GM10847 (cell line): ENCODE measurements around the gene GPR162.

Experiments used
- POLR2A ChIP-seq: IDR thresholded peaks from 2 replicates; pipeline ENCODE4 v1.6.1; 2011; ENCODE audit not compliant: insufficient read length; ENCODE audit errors: extremely low read depth

GPR162 gene

DNA sequence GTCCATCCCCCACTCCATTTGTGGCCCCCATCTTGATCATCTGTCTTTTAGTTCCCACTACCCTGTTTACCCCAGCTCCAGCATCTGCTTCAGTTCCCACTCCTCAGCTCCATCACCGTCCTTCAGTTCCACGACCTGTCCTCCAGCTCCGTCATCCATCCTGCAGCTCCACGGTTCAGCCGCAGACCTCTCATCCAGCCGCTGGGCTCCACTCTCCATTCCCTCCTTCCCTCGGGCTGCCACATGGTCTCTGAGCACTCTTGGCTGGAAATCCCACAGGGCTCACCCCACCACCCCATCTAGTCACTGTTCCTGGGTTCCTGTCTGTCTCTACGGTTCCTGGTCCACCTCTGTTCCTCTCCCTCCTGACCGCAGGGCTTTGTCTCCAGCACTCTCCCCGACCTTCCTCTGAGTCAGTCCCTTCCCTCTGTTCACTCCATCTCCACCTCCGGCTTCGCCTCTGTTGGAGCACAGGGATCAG, 3.3 kb downstream of the GPR162 start:
- TF ChIP-seq POLR2A = no peak

GRCh38 chr12:6825398-6826124, 3.9 kb downstream of the GPR162 start:
- no peak for TF ChIP-seq POLR2A

DNA sequence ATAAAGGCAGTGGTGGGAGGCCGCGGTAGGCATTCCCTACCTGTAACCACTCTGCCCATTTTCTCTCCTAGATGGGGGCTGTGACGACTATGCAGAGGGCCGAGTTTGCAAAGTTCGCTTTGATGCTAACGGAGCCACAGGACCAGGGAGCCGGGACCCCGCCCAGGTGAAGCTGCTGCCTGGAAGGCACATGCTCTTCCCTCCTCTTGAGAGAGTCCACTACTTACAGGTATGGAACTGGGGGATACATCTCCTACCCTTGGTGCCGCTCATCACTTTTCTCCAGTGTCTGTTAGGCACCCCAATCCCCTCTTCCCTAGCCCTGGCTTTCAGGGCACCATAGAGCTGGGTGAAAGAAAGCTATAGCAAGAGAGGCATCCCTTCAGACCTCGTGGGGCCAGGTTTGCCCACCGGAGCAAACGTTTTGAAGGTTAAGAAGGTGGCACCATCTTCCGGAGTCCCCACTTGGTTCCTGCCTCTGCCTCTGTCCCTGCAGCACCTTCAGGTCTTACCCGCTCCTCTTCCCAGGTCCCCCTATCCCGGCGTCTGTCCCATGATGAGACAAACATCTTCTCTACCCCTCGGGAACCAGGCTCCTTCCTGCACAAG, 4.6 kb downstream of the GPR162 start:
- TF ChIP-seq POLR2A = no peak

DNA sequence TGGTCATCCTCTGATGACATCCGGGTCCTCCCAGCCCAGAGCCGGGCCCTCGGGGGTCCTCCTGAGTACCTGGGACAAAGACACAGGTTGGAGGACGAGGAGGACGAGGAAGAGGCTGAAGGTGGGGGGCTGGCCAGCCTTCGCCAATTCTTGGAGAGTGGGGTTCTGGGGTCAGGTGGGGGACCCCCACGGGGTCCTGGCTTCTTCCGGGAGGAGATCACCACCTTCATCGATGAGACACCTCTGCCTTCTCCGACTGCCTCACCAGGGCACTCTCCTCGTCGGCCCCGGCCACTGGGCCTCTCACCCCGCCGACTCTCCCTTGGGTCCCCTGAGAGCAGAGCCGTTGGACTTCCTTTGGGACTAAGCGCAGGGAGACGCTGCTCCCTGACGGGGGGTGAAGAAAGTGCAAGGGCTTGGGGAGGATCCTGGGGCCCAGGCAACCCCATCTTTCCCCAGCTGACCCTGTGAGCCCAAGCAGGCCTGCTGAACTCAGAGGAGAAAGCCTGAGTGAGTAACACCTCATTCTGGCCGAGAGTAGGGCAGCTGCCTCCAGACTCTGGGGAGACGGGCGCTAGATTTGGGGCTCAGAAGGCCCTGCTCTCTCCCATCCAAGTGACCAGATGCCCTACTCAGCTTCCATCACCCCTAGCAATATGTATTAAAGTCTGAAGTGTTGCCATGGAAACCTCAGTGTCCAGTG, 5.3 kb downstream of the GPR162 start:
- TF ChIP-seq POLR2A = no peak

GRCh38 chr12:6827437-6827911, 5.9 kb downstream of the GPR162 start:
- no peak for TF ChIP-seq POLR2A

- TF ChIP-seq POLR2A = no peak
These were observed 6.6 kb downstream of the GPR162 start, which contains the start of gene P3H3 for GRCh38 chr12:6827982-6828780. TSS of gene P3H3 (plus strand) at chr12:6828407. CDS start at chr12:6828441, 34 bp downstream.

- no peak for TF ChIP-seq POLR2A
These were observed 7.3 kb downstream of the GPR162 start for GRCh38 chr12:6828781-6829535.

DNA sequence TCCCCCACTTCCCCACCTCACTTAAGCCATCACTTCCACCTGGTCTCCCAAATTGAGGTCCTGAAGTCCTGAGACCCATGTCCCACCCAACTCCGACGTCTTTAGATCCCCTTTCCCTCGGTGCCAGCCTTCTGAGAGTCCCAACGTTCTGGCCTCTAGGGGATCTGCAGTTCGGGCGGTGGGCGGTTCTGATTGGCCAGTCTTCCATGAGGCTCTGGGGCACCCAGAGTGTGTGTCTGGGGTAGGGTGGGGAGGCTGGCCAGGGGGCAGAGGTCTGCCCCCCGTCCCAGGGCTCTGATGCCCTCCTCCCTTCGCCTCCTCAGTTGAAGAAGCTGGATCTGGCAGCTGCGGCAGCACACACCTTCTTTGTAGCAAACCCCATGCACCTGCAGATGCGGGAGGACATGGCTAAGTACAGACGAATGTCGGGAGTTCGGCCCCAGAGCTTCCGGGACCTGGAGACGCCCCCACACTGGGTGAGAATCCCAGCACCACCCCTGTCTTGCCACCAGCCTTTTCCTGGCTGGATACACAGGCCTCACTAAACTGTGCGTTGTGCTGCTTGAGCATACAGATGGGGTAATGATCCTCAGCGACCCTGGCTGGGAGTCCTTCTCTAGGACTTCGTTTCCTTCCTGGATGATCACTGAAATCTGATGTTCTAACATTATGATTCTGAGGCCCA, 8.1 kb downstream of the GPR162 start:
- TF ChIP-seq POLR2A = no peak

DNA sequence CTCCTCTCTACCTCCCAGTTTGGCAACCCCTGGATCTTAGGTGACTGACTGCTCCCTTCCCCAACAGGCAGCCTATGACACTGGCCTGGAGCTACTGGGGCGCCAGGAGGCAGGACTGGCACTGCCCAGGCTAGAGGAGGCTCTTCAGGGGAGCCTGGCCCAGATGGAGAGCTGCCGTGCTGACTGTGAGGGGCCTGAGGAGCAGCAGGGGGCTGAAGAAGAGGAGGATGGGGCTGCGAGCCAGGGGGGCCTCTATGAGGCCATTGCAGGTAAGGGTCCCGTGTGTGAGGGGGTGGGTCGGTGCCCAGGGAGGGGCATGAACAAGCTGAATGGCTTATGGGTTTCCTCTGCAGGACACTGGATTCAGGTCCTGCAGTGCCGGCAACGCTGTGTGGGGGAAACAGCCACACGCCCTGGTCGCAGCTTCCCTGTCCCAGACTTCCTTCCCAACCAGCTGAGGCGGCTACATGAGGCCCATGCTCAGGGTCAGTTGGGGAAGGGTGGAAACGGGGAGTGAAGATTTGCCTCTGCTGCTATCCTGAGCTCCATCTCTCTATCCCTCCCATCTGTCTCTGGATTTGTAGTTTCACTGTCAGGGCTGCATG, 8.8 kb downstream of the GPR162 start:
- TF ChIP-seq POLR2A = no peak

GRCh38 chr12:6830999-6831398, 9.4 kb downstream of the GPR162 start:
- TF ChIP-seq POLR2A = no peak

DNA sequence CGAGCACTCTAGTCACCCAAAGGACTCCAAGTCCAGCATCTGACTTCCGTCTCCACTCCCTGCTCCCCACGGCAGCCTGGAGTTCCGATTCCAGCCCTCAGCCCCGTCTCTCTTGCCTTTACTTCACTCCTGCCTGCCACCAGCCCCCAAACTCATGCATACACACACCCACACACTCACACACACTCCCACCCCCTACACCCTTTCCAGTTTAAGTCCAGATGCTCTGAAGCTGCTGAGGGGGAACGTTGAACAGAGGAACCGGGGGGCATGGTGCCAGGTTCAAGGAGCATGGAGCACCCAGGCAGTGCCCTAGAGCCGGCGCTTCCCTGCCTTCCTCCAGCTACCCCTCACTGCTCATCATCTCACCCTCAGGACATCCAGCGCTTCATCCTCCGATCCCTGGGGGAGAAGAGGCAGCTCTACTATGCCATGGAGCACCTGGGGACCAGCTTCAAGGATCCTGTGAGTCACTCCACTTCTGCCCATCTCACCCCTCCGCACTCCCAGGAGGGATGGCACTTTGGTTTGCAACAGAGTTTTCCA, 9.9 kb downstream of the GPR162 start:
- no peak for TF ChIP-seq POLR2A

DNA sequence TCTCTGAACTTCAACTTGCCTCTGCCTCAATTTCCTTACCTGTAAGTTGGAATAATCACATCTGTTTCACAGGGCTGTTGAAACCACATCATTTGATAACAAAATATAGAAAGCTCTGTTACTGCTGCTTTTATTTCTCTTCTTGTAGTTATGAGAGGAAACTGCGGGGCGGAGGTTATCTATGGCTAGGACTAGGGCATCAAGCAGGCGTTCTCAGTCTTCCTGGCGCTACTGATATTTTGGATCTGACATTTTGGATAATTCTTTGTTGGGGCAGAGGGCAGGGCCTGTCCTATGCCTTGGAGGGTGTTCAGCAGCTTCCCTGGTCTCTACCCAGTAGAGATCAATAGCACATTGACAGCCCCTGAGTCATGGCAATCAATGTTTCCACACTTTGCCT, 10.5 kb downstream of the GPR162 start:
- no peak for TF ChIP-seq POLR2A
